ENCODE measurements around the gene CNTN5. TPM values are rescaled to one million over a fixed set of nuclear protein-coding genes. Genes with fewer than 3 reads are reported as not detected.
"Not testable (repeated sequence)": the region's sequence is repeated elsewhere in the genome, so short reads cannot be mapped to it uniquely, and the experiment has no call there.

The CNTN5 gene
- total RNA-seq, 1 donor from 2014 or later = not detected

DNA sequence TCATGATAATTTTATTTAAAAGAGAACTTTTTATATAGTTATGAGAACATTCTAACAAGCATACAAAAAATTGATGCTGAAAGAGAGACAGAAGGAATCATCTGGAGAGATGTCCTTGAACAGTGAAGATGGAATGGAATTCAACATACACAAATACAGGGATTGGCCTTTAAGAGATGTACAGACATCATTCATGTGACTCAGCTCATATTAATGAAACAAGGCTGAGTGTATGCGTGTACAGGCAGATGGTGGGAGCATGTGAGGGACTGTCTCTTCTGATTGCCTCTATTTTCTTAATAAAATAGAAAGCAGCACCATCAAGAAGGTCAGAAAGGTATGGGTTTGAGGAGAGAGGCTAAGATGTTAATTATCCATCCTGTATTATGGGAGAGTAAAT, 793.3 kb downstream of the CNTN5 start:
- no peak overlapping the region for H3K4me3 Mint-ChIP-seq (ENCODE audit: low read depth)
- H3K4me1 Mint-ChIP-seq (ENCODE audit: low read depth) = no peaks in the 10 kb centered on the region
- H3K9me3 Mint-ChIP-seq = peaks cover 28% of the 10 kb centered on the region
- no peak for DNase-seq (ENCODE audit: low spot score)
- intact Hi-C loops (cut with micrococcal nuclease) = no loop called here
- H3K27me3 Mint-ChIP-seq (ENCODE audit: low read depth) = no peaks in the 10 kb centered on the region
- H3K36me3 Mint-ChIP-seq (ENCODE audit: low read depth) = no peaks in the 10 kb centered on the region
- no peak overlapping the region for H3K27ac Mint-ChIP-seq

- no peak overlapping the region for H3K4me3 Mint-ChIP-seq (ENCODE audit: low read depth)
- intact Hi-C loops (cut with micrococcal nuclease) = no loop called here
- H3K27ac Mint-ChIP-seq = no peak overlapping the region
- H3K4me1 Mint-ChIP-seq (ENCODE audit: low read depth) = no peaks in the 10 kb centered on the region
- H3K36me3 Mint-ChIP-seq (ENCODE audit: low read depth) = no peaks in the 10 kb centered on the region
- no peak for DNase-seq (ENCODE audit: low spot score)
- H3K9me3 Mint-ChIP-seq = peaks cover 33% of the 10 kb centered on the region
- H3K27me3 Mint-ChIP-seq (ENCODE audit: low read depth) = no peaks in the 10 kb centered on the region
Observed at GRCh38 chr11:99814738-99815137, 794.0 kb downstream of the CNTN5 start.

GRCh38 chr11:99818991-99819390, 798.2 kb downstream of the CNTN5 start:
- Mint-ChIP-seq H3K4me3 (ENCODE audit: low read depth) (no peak overlapping the region), H3K4me1 (ENCODE audit: low read depth) (no peaks in the 10 kb centered on the region), H3K27me3 (ENCODE audit: low read depth) (no peaks in the 10 kb centered on the region), H3K27ac (no peak overlapping the region), H3K9me3 (peaks cover 38% of the 10 kb centered on the region), H3K36me3 (ENCODE audit: low read depth) (no peaks in the 10 kb centered on the region)
- intact Hi-C loops (cut with micrococcal nuclease) = no loop called here
- no peak for DNase-seq (ENCODE audit: low spot score)

GRCh38 chr11:99822846-99823565, 802.3 kb downstream of the CNTN5 start:
- intact Hi-C loops (cut with micrococcal nuclease) = no loop called here
- no peaks in the 10 kb centered on the region for H3K27me3 Mint-ChIP-seq (ENCODE audit: low read depth)
- H3K9me3 Mint-ChIP-seq = peaks cover 36% of the 10 kb centered on the region
- H3K4me1 Mint-ChIP-seq (ENCODE audit: low read depth) = no peaks in the 10 kb centered on the region
- no peak overlapping the region for H3K27ac Mint-ChIP-seq
- no peaks in the 10 kb centered on the region for H3K36me3 Mint-ChIP-seq (ENCODE audit: low read depth)
- DNase-seq (ENCODE audit: low spot score) = no peak
- no peak overlapping the region for H3K4me3 Mint-ChIP-seq (ENCODE audit: low read depth)

DNA sequence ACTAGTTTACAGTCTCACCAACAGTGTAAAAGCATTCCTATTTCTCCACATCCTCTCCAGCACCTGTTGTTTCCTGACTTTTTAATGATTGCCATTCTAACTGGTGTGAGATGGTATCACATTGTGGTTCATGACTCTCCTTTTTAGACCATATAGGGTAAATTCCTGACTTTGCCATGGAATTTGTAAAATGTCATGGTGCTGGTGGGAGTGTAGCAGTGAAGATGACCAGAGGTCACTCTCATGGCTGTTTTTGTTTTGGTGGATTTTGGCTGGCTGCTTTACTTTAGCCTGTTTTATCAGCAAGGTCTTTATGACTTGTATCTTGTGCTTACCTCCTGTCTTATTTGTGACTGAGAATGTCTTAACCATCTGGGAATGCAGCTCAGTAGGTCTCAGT, 816.0 kb downstream of the CNTN5 start:
- DNase-seq (ENCODE audit: low spot score); H3K4me3 Mint-ChIP-seq (ENCODE audit: low read depth); H3K27me3 Mint-ChIP-seq (ENCODE audit: low read depth); H3K27ac Mint-ChIP-seq; H3K36me3 Mint-ChIP-seq (ENCODE audit: low read depth); intact Hi-C loops (cut with micrococcal nuclease); H3K4me1 Mint-ChIP-seq (ENCODE audit: low read depth): not testable (repeated sequence)
- H3K9me3 Mint-ChIP-seq = peaks cover 35% of the 10 kb centered on the region

DNA sequence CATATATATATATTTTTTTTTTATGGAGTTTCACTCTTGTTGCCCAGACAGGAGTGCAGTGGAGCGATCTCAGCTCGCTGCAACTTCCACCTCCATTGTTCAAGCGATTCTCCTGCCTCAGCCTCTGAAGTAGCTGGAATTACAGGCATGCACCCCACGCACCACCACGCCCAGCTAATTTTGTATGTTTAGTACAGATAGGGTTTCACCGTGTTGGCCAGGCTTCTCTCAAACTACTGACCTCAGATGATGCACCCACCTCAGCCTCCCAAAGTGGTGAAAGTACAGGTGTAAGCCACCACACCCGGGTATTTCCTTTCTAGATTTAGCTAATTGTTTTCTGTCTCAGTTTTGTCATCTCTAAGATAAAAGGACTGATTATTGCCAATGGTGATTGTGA, 821.1 kb downstream of the CNTN5 start:
- Mint-ChIP-seq H3K27ac (no peak overlapping the region), H3K27me3 (ENCODE audit: low read depth) (no peaks in the 10 kb centered on the region), H3K9me3 (peaks cover 18% of the 10 kb centered on the region), H3K4me1 (ENCODE audit: low read depth) (no peaks in the 10 kb centered on the region), H3K36me3 (ENCODE audit: low read depth) (no peaks in the 10 kb centered on the region), H3K4me3 (ENCODE audit: low read depth) (no peak overlapping the region)
- intact Hi-C loops (cut with micrococcal nuclease) = no loop called here
- no peak for DNase-seq (ENCODE audit: low spot score)

DNA sequence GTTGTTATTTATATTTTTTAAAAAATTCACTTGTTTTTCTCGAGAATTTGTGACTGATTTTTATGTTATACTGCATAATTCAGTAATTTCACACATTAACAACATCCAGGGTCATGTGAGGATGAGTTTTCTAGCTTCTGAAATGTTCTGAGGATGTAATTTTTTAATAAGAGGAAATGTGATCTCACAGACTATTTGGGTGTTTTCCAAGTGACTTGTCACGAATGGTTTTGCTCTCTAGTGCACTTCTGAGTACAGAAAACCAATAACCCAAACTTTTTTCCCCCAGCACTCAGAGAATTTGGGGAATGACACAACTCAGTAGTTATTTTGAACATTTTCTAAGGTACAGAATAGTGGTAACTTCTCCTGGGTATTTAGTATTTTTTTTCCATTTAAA, 845.2 kb downstream of the CNTN5 start:
- Mint-ChIP-seq H3K36me3 (ENCODE audit: low read depth) (no peaks in the 10 kb centered on the region), H3K9me3 (peaks cover 20% of the 10 kb centered on the region), H3K4me3 (ENCODE audit: low read depth) (no peak overlapping the region), H3K27ac (no peak overlapping the region), H3K4me1 (ENCODE audit: low read depth) (no peaks in the 10 kb centered on the region), H3K27me3 (ENCODE audit: low read depth) (no peaks in the 10 kb centered on the region)
- DNase-seq (ENCODE audit: low spot score) = no peak
- intact Hi-C loops (cut with micrococcal nuclease) = no loop called here

DNA sequence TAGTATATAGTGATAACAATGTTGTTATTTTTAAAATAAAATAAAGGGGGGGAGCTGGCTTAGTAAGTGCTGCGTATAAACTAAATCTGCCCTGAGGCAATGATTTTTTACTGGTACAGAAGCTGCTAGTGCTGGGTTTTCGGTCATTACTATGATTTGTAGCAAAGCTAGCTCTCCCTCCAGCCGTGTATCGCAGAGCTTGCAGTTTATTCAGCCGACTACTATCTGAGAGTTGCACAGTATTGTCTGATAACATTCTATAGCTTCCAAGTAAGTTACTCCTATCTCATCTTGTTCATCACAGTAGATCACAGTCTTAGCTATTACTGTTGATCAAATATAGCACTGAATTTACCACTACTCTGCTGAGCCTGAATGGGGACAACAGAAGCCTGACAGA, 860.9 kb downstream of the CNTN5 start:
- H3K9me3 Mint-ChIP-seq = peaks cover 29% of the 10 kb centered on the region
- H3K4me3 Mint-ChIP-seq (ENCODE audit: low read depth) = no peak overlapping the region
- intact Hi-C loops (cut with micrococcal nuclease) = no loop called here
- no peak overlapping the region for H3K27ac Mint-ChIP-seq
- H3K4me1 Mint-ChIP-seq (ENCODE audit: low read depth) = no peaks in the 10 kb centered on the region
- H3K36me3 Mint-ChIP-seq (ENCODE audit: low read depth) = no peaks in the 10 kb centered on the region
- DNase-seq (ENCODE audit: low spot score) = no peak
- H3K27me3 Mint-ChIP-seq (ENCODE audit: low read depth) = no peaks in the 10 kb centered on the region

GRCh38 chr11:99884750-99885149, 864.0 kb downstream of the CNTN5 start:
- intact Hi-C loops (cut with micrococcal nuclease) = no loop called here
- peaks cover 35% of the 10 kb centered on the region for H3K9me3 Mint-ChIP-seq
- H3K4me3 Mint-ChIP-seq (ENCODE audit: low read depth) = no peak overlapping the region
- H3K27ac Mint-ChIP-seq = no peak overlapping the region
- H3K36me3 Mint-ChIP-seq (ENCODE audit: low read depth) = no peaks in the 10 kb centered on the region
- no peaks in the 10 kb centered on the region for H3K4me1 Mint-ChIP-seq (ENCODE audit: low read depth)
- no peaks in the 10 kb centered on the region for H3K27me3 Mint-ChIP-seq (ENCODE audit: low read depth)
- no peak for DNase-seq (ENCODE audit: low spot score)

- Mint-ChIP-seq H3K9me3 (peaks cover 43% of the 10 kb centered on the region), H3K4me3 (ENCODE audit: low read depth) (no peak overlapping the region)
Observed at GRCh38 chr11:99887481-99887880, 866.7 kb downstream of the CNTN5 start.

DNA sequence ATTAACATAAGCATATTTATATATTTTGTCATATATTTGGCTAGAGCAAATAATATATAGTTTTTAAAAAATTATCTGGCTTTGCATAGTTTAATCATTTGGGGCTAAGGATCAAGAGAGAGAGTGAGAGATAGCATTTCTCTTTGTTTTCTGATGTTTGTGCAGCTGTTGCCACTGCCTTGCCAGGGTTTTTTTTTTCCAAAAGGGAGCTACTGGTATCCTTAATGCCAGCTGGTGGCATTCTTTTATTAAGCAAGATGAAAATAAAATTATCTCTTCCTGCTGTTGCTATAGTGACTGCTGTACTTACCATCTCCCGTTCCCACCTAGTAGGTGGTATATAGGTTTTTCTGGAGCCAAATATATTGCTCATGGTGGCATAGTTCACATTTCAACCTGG, 873.1 kb downstream of the CNTN5 start:
- no peaks in the 10 kb centered on the region for H3K4me1 Mint-ChIP-seq (ENCODE audit: low read depth)
- no peaks in the 10 kb centered on the region for H3K27me3 Mint-ChIP-seq (ENCODE audit: low read depth)
- H3K27ac Mint-ChIP-seq = no peak overlapping the region
- DNase-seq (ENCODE audit: low spot score) = no peak
- intact Hi-C loops (cut with micrococcal nuclease) = no loop called here
- H3K4me3 Mint-ChIP-seq (ENCODE audit: low read depth) = no peak overlapping the region
- peaks cover 48% of the 10 kb centered on the region for H3K9me3 Mint-ChIP-seq
- no peaks in the 10 kb centered on the region for H3K36me3 Mint-ChIP-seq (ENCODE audit: low read depth)

More at GRCh38 chr11:99887481-99887880, 866.7 kb downstream of the CNTN5 start:
- no peak for DNase-seq (ENCODE audit: low spot score)
- Mint-ChIP-seq H3K27ac (no peak overlapping the region), H3K36me3 (ENCODE audit: low read depth) (no peaks in the 10 kb centered on the region), H3K4me1 (ENCODE audit: low read depth) (no peaks in the 10 kb centered on the region), H3K27me3 (ENCODE audit: low read depth) (no peaks in the 10 kb centered on the region)
- intact Hi-C loops (cut with micrococcal nuclease) = no loop called here

DNA sequence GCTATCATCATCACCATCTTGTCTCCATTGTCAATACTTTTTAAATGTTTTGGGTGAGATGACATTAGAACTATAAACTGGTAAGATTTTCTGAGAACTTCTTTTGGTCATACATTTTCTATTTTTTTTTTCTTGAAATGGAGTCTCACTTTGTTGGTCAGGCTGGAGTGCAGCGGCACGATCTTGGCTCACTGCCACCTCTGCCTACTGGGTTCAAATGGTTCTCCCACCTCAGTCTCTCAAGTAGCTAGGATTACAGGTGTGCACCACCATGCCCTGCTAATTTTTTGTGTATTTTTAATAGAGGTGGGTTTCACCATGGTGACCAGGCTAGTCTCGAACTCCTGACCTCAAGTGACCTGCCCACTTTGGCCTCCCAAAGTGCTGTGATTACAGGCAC, 880.4 kb downstream of the CNTN5 start:
- DNase-seq (ENCODE audit: low spot score) = no peak
- H3K4me3 Mint-ChIP-seq (ENCODE audit: low read depth) = no peak overlapping the region
- H3K27ac Mint-ChIP-seq = no peak overlapping the region
- H3K9me3 Mint-ChIP-seq = peaks cover 53% of the 10 kb centered on the region
- no peaks in the 10 kb centered on the region for H3K4me1 Mint-ChIP-seq (ENCODE audit: low read depth)
- intact Hi-C loops (cut with micrococcal nuclease) = no loop called here
- no peaks in the 10 kb centered on the region for H3K27me3 Mint-ChIP-seq (ENCODE audit: low read depth)
- H3K36me3 Mint-ChIP-seq (ENCODE audit: low read depth) = no peaks in the 10 kb centered on the region

DNA sequence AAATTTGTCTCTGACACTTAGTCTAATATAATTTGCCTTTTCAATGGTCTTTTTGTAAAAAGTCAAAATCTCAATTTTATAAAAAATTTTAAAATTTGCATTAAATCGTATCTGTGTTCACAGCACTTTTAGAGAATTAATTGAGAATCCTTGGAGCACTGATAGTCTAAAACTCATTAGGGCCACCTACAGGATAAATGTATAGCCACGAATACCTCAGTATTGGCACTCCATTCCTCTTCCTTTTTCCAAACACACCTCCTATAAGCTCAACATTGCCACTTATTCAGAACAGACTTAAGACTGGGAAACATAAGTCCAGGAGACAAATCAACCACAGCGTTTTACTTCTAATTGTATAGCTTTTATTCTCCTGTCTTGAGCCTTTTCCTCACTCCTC, 890.4 kb downstream of the CNTN5 start:
- Mint-ChIP-seq H3K27me3 (ENCODE audit: low read depth) (no peaks in the 10 kb centered on the region), H3K9me3 (peaks cover 19% of the 10 kb centered on the region), H3K36me3 (ENCODE audit: low read depth) (no peaks in the 10 kb centered on the region), H3K4me3 (ENCODE audit: low read depth) (no peak overlapping the region), H3K4me1 (ENCODE audit: low read depth) (no peaks in the 10 kb centered on the region), H3K27ac (no peak overlapping the region)
- DNase-seq (ENCODE audit: low spot score) = no peak
- intact Hi-C loops (cut with micrococcal nuclease) = no loop called here

- H3K4me3 Mint-ChIP-seq (ENCODE audit: low read depth) = no peak overlapping the region
- peaks cover 48% of the 10 kb centered on the region for H3K9me3 Mint-ChIP-seq
- intact Hi-C loops (cut with micrococcal nuclease) = no loop called here
- no peak overlapping the region for H3K27ac Mint-ChIP-seq
- H3K4me1 Mint-ChIP-seq (ENCODE audit: low read depth) = no peaks in the 10 kb centered on the region
- no peaks in the 10 kb centered on the region for H3K36me3 Mint-ChIP-seq (ENCODE audit: low read depth)
- DNase-seq (ENCODE audit: low spot score) = no peak
- H3K27me3 Mint-ChIP-seq (ENCODE audit: low read depth) = no peaks in the 10 kb centered on the region
Observed at GRCh38 chr11:99916078-99916477, 895.3 kb downstream of the CNTN5 start.
